Bone marrow (tissue), 2 donors: Measurements from ENCODE around the gene CCDC141.
"Not testable (repeated sequence)": the region's sequence is repeated elsewhere in the genome, so short reads cannot be mapped to it uniquely, and the experiment has no call there.

Experiments
- DNase-seq, 2 donors: peaks; one replicate each; lab custom pipeline; 2025; lab: John Stamatoyannopoulos, UW

CCDC141 gene

DNA sequence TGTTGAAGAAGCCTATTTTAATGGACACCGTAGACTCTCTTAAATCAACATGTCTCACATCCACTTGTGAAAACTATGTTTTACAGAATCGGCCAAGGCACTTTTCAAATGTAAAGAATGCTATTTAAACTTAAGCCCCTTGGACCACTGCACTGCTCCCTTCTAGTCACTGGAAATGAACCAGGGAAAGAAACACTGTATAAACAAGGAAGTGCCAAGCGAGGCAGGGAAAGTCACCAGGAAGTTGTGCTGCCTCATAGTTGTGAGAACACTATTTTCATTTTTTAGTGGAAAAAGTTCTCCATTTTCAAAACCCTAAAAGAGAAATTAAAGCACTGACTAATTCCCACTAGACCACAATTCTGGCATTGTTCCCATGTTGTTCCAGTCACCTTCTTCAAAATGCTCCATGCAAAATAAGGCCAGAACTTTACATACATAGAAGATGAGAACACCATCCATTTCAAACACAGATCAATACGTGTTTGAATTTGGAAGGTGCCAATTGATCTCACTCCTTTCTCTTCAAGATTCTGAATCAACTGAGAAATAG lies 13.5 kb downstream of the CCDC141 start:
- DNase-seq, result no peak

DNA sequence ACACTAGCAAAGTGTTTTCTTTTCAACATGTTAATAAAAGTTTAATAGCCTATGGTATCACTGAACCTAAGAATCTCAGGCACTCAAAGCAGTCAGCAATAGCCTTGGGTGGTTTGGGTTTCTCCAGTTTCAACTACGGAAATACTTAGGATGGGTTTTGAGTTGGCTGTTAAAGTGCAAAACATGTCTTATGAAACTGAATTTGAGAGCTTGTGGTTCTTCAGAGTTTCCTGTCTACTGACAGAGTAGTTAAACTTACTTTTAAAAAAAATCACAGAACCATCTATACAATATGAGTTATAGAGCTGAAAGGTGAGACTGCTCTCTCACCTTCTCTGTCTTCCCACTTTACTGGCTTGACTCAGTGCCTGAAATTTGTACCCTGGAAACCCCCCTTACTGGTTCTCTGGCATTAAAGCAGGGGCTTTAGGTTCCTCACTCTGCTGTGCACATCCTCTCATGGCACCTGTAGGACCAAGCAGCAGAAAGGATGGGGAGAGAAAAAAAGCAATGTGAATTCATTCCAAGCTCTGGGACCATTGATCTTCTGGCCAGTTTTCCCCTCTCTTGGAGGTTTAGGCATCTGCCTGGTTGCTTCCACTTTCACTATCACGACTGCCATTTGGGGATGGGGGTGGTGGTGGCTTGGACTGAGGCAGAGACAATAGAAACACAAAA lies 18.1 kb downstream of the CCDC141 start:
- DNase-seq, result no peak

DNA sequence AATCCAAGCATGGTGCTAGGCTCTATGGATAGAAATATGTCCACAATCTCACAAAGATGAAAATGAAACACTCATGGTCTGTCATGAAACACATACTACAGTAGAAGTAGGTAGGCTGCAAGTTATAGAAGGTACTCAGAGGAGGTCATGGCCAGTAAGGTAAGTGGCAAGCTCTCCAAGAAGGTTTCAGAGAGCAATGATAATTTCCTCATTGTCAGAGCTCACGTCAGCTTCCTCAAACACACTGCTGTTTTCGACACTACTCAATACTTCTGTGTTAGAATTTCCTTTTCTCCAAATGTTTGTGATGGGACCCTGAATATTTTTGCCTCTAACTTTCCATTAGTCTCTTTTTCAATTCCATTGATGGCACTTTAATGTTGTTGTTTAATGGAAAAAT lies 25.5 kb downstream of the CCDC141 start:
- DNase-seq, result no peak

DNA sequence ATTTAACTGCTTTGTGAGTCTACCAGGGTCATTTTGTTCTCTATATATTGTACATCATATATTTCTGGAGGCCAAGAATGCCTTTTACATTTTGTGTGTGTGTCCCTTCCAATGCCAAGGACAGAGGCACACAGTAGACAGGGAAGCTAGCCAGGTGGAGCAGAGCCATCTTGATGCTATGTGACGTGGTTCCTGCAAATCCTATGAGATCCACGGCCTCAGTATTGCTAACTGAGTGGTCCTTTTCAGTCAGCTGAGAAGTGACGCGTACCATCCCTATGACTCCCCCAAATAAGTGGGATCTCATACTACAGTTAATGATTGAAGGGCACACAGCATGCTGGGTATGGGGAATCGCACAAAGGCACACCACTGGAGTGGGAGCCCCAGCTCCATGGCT lies 27.3 kb downstream of the CCDC141 start:
- no peak for DNase-seq

DNA sequence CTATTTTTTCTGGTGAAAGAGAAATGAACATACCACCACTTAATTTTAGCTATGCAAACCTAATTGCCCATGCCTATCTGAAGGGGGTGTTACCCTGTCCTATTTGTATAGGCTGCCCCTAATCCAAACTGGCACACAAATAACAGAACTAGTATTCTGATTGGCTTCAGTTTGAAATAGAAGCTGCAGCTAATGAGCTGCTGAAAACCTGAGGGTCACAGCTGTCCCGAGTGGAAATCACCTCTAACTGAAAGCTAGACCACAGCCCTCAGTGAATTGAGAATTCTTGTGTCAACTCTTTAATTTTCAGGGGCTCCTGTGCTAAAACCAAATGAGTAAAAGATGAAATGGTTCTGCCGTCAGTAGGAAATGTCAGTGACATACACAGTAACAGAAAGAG lies 28.7 kb downstream of the CCDC141 start:
- no peak for DNase-seq

DNA sequence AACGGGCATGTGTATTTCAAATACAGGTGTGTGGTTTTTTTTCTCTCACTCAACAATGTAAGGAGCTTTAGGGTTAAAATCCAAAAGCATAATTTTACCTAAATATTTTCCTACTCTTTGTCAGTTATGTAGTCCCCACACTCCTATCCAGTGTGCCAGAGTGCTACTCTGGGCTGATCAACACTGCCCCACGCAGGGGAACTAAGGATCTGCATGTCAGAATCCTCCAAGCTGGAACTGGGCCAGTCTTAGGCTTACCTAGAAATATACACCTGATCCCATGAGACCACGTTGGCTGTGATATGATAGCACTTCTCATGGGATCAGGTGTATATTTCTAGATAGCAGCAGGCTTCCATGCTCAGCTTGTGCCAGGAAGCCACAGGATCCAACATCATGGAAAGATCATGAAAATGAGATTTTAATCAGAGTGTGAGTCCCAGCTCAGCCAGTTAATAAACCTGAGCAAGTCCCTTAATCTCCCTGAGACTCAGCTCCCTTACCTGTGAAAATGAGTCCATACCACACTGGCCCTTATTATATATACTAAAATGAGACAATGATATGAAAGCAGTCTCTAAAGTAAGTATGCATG lies 29.7 kb downstream of the CCDC141 start:
- no peak for DNase-seq

DNA sequence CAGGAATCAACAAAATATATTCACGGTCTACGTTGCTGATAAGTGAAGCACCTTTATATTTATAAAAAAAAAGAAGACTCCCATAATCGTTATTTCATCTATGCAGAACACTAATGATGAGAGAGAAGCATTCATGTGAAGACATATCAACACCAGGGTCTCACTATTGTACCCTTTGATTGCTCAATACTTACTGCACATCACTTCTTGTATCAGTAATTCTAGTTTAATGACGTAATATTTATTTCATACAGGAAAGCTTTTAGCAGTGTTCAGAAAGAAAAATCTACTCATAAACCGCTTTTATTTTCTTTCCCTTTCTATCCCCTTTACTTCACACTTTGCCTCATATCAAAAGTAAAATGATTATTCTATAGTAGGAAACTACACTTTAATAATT lies 30.7 kb downstream of the CCDC141 start:
- no peak for DNase-seq

DNA sequence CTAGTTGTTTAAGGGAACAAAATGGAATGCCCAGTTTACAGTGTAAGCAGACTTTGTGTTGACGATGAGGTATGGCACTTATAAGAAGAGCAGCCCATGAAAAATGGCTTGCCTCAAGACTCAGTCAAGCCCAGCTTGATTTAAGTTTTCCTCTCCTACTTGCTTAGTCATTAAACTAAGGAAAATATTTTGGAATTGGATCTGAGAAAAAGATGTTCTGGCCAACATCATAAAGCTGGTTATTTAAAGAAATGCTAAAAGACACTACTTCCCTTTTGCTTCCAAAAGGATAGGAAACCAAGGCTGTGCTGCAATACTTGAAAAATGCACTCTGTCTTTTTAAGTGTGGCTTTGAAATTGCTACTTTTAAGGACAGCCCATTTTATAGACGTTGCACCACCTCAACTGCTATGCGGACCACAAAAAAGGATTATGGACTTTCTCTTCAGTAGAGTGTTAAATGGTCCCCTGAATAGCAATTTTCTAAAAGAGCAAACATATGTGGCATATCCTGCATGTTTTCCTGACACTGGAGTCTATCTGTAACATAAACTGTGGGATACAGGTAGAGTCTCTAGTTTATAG lies 32.1 kb downstream of the CCDC141 start:
- DNase-seq, result no peak

DNA sequence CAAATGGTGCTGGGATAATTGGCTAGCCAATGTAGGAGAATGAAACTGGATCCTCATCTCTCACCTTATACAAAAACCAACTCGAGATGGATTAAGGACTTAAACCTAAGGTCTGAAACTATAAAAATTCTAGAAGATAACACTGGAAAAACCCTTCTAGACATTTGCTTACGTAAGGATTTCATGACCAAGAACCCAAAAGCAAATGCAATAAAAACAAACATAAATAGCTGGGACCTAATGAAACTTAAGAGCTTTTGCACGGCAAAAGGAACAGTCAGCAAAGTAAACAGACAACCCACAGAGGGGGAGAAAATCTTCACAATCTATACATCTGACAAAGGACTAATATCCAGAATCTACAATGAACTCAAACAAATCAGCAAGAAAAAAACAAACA lies 35.7 kb downstream of the CCDC141 start:
- not testable (repeated sequence) for DNase-seq

DNA sequence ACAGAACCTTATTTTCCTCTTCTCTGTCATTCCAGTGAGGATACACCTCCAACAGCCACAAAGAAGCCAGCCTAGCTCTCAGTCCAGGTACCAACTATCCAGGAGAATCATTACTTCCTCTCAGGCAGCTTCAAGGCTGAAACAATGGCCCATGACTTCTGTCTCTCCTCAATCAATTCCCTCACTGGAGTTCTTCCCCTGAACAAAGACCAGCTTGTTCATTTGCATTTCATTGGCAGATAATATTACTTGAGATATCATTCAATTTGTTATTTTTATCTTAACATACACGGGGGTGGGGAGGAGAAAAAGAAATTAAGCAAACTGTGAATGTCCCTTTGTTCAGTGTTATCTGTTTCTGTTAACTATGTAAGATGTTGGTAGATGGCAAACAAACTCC lies 44.0 kb downstream of the CCDC141 start:
- no peak for DNase-seq

DNA sequence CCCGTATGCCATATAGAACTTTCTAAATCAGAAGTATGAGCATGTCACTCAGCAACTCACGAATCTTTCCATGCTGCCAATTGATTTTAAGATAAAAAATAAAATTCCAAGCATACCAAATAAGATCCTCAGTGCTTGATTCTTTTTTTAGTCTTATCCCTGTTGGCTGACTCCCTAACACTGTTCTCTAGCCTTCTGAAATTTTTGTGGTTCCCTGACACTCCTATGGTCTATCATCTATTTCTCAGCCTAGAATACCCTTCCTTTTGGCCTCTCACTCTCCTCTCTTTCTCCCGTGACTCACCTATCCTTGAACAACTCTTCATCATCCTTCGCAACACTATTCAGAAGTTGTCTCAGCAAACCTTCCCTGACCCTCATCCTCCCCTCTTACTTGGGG lies 50.5 kb downstream of the CCDC141 start:
- no peak for DNase-seq

DNA sequence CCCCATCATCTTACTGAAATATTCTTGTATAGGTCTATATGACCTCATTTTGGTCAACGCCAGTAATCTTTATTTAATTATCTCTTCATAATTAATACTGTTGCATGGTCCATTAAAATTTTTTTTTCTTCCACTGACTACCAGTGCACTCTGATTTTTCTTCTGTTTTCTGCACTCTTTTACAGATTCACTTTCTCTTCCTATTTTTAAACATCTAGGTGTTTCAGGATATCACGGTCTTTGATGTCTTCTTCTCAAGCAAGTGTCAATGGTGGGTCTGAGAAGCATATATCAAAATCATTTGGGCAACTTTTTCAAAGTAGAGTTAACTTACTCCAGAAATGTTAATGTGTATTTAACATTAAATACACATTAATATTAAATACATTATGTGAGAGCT lies 51.4 kb downstream of the CCDC141 start:
- no peak for DNase-seq

DNA sequence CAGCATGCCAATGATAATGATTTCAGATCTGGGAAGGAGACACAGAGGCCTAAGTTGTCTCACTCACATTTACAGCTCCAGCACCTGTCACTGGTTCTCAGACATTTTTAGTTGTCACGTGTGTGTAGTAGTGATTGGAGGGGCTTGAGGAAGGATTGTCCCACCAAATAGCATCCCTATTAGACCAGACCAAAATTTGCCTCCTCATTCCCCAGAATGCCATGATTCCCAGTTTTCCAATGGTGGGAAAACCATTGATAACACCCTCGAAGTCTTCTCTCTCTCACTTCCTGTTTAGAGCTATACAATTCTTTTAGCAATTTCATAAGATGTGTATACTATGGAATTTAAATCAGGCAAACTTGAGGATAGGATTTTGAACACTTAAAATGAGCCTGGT lies 52.5 kb downstream of the CCDC141 start:
- no peak for DNase-seq

DNA sequence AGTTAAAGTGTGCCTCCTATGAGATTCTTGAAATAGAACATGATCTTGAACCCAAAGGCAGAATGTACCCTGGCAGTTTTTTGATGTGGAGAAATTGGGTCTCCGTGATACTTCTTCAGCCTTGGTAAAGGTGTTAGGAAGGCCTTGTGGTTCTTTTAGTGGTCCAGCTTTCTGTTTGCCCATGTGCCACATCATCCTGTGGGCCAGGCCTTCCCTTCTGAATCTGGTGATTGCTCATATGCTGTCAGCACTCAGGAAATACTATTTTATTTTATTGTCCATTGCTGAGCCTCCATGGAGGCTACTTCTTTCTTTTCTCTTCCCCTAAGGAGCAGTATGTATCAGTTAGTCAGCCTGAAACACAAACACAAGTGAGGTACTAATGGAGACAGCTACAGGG lies 52.9 kb downstream of the CCDC141 start:
- no peak for DNase-seq

DNA sequence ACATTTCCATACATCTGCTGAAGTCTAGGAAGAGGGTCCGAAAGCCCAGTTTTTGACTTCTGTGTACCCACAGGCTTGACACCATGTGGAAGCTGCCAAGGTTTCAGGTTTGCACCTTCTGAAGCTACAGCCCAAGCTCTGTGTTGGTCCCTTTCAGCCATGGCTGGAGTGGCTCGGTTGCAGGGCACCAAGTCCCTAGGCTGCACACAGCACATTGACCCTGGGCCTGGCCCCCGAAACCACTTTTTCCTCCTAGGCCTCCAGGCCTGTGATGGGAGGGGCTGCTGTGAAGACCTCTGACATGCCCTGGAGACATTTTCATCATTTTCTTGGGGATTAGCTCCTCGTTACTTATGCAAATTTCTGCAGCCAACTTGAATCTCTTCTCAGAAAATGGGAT lies 55.7 kb downstream of the CCDC141 start:
- no peak for DNase-seq

DNA sequence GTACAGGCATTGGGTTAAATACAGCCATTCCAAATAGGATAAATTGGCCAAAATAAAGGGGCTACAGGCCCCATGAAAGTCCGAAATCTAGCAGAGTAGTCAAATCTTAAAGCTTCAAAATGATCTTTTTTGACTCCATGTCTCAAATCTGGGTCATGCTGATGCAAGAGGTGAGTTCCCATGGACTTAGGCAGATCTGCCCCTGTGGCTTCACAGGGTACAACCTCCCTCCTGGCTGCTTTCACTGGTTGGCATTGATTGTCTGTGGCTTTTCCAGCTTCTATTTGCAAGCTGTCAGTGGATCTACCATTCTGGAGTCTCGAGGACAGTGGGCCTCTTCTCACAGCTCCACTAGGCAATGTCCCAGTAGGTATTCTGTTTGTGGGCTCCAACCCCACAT lies 56.1 kb downstream of the CCDC141 start:
- no peak for DNase-seq

DNA sequence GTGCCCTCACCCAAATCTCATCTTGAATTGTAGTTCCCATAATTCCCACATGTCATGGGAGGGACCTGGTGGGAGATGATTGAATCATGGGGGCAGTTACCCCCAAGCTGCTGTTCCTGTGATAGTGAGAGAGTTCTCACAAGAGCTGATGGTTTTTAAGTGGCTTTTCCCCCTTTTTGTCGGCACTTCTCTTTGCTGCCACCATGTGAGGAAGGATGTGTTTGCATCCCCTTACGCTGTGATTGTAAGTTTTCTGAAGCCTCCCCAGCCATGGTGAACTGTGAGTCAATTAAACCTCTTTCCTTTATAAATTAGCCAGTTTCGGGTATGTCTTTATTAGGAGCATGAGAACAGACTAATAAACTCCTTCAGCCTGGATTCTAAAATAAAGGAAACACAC lies 57.2 kb downstream of the CCDC141 start:
- not testable (repeated sequence) for DNase-seq

DNA sequence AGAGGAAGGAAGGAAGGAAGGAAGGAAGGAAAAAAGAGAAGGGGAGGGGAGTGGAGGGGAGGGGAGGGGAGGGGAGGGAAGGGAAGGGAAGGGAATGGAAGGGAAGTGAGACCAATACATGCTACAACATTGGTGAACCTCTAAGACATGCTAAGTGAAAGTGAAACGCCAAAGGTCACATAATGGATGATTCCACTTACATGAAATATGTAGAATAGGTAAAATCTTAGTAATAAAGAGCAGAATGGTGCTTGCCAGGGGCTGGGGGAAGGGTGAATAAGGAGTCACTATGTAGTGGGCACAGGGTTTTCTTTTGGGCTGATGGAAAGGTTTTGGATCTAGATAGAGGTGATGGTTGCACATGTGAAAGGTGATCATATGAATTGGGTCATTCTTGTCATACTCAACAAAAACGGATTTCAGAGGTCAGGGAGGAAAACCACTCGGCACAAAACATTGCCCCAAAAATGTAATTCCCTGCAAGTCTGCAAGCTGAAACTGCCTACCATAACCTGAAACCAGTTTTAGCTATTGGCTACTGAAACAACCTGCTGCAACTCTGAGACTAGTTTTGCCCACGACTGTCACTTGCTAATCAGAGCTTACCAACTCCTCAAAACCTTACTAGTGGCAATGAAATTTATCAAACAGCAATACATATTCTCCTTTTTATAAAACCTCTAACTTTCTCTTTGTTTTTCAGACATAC lies 59.2 kb downstream of the CCDC141 start:
- no peak for DNase-seq

DNA sequence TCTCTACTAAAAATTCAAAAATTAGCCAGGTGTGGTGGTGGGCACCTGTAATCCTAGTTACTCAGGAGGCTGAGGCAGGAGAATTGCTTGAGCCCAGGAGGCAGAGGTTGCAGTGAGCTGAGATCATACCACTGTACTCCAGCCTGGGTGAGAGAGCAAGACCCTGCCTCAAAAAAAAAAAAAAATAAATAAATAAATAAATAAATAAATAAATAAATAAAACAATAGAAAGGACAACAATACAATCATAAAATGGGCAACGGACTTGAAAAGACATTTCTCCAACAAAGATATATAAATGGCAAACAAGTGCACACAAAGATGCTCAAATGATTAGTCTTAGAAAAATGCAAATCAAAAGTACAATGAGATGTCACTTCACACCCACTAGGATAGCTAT lies 60.5 kb downstream of the CCDC141 start:
- DNase-seq, result not testable (repeated sequence)

DNA sequence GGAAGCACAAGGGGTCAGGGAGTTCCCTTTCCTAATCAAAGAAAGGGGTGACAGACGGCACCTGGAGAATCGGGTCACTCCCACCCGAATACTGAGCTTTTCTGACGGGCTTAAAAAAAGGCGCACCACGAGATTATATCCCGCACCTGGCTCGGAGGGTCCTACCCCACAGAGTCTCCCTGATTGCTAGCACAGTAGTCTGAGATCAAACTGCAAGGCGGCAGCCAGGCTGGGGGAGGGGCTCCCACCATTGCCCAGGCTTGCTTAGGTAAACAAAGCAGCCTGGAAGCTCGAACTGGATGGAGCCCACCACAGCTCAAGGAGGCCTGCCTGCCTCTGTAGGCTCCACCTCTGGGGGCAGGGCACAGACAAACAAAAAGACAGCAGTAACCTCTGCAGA lies 67.3 kb downstream of the CCDC141 start:
- not testable (repeated sequence) for DNase-seq

DNA sequence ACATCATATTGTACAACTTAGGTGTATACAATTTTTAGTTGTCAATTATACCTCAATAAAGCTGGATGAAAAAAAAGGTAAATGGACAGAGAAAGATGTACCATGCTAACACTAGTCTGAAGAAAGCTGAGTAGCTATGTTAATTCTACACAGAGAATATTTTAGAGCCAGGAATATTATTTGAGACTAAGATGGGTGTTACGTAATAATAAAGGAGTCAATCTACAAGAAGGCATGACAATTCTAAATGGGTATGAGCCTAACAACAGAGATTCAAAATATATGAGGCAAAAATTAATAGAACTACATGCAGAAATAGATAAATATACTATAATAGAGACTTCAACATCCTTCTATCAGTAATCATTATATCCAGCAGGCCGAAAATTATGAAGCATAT lies 69.1 kb downstream of the CCDC141 start:
- DNase-seq, result no peak

DNA sequence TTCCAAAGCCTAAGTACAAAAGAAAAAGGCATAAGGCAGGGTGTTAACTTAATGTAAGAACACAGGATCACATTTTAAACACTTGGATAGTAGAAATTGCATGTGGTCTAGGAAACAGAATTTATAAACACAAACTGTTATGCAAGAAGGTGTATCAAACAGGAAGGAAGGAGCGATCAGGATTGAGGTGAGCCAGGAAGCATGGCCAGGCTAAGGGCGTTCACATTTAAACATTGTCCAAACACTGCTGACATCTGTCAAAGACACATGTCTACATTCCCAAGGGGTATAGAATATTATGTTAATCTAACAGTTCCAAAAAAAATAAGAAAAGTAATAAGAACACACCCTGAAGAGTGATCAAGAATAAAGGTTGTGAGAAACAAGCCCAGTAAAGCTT lies 71.3 kb downstream of the CCDC141 start:
- DNase-seq, result no peak

DNA sequence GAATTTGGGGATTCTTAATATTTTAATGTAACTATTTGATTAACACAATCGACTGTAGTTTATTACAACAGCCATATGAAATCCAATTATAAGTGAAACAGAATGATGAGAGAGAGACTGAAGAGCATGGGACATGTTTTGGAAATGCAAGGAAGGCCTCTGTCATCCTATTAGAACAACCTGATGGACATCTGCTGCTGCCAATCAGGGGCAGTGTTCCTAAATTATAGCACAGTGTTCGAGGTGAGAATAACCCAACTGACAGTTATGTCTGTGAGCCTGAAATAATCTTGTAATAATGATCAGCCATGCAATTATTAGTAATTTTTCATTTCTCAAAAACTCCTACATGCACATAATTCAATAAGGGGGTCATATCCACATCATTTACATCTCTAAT lies 73.6 kb downstream of the CCDC141 start:
- DNase-seq, result no peak
